IPS-NIHi11 (cell line): ENCODE measurements around the gene TMPRSS3.
"Not testable (repeated sequence)": the region's sequence is repeated elsewhere in the genome, so short reads cannot be mapped to it uniquely, and the experiment has no call there.

Experiments
- DNase-seq: peaks from one replicate; pipeline ENCODE4 v3.0.0; 2012; ENCODE audit warnings: mixed read lengths, low spot score

TMPRSS3 gene

GRCh38 chr21:42427809-42428419 is 32.1 kb upstream of the TMPRSS3 start:
- no peak for DNase-seq

- DNase-seq: no peak
Measured at GRCh38 chr21:42426876-42427480, 31.1 kb upstream of the TMPRSS3 start.

DNA sequence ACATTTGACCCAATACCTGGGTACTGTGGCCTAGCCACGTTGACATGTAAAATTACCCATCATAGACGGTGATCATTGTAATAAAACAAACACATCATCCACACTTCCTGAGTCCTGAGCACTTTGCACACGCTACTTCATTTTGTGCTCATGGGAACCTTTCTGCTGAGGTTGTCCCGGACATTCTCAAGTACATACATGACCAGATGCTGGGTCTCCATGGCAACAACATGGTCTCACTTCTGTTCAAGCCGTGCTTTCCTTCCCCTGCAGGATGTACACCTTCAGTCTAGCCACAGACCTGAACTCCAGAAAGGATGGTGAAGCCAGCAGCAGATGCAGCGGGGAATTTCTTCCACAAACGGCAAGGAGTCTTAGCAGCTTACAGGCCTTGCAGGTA is 30.6 kb upstream of the TMPRSS3 start:
- no peak for DNase-seq

DNA sequence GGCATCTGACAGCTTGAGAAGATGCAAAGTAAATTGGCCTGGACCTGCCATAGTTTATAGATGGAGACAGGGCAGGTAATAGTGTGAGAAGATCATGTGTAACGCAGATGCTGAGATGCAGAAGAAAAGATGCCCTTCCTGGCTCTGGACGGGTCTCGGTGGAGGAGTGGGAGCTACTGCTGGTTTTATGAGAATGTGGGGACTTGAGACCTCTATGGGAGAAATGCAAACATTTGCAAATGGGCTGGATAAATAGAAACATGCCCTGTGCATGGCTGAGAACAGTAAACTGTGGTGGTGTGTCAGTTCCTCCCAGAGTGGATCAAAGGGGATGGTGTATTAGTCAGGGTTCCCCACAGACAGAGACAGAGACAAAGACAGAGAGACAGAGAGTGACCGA is 29.7 kb upstream of the TMPRSS3 start:
- no peak for DNase-seq

DNA sequence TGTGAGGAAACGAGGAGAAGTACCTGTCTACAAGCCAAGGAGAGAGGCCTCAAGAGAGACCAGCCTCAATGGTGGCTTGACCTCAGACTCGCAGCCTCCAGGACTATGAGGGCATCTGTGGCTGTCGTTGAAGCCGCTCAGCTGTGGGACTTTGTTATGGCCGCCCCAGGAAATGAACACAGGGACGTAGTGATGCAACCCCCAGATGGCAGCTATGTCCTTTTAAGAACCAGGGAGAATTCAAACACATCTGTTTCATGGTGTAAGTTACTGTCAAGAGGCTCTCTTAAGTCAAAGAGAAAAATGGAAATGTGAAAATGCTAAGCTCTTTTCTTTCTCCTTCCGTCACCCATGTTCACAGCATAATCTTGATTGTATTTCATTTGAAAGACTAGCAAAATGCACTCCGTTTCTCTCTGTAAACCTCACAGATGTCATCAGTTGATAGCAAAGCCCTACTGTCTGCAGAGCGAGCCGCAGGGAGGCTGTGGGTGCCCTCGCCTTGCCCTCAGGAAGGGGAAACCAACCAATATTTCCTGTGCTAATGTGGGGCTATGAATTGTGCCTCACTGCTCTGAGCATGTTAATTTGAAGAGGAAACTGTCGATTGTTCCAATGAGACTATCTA is 29.2 kb upstream of the TMPRSS3 start:
- no peak for DNase-seq

GRCh38 chr21:42423685-42424084 is 27.8 kb upstream of the TMPRSS3 start:
- no peak for DNase-seq

GRCh38 chr21:42423197-42423675 is 27.4 kb upstream of the TMPRSS3 start:
- DNase-seq: no peak

- no peak for DNase-seq
Measured at GRCh38 chr21:42421018-42421793, 25.4 kb upstream of the TMPRSS3 start.

DNA sequence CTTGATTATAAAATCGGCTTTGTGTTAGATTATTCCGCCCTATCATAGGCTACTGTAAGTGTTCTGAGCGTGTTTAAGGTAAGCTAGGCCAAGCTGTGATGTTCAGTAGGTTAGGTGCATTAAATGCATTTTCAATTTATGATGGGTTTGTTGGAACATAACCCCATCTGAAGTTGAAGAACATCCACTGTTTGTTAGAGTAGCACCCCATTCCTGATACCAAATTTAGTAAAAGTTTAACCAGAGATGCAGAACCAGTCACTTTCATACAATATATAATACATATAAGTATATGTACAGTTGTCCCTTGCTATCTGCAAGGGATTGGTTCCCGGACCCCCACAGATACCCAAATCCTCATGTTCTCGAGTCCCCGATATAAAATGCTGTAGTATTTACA is 24.0 kb upstream of the TMPRSS3 start:
- no peak for DNase-seq

GRCh38 chr21:42418886-42419285 is 23.0 kb upstream of the TMPRSS3 start:
- DNase-seq: no peak

DNA sequence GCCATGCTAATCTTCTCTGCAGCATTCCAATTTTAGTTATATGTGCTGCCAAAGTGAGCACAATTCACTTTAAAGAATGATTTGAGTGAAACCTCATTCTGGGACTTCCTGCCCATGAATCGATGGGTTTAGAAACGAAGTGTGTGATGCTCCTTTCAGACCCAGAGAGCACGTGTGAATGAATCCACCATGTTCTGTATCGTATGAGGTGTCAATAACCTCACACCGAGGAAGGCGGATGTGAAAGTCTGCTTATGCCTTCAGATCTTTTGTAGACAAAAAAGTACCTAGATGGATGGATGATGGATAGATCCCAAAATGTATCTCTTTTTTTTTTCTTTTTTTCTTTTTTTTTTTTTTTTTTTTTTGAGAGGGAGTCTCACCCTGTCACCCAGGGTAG is 21.7 kb upstream of the TMPRSS3 start:
- DNase-seq: no peak

GRCh38 chr21:42414928-42415769 is 19.3 kb upstream of the TMPRSS3 start:
- peak; percentile 50 for DNase-seq

GRCh38 chr21:42414553-42414927 is 18.7 kb upstream of the TMPRSS3 start:
- DNase-seq: no peak

DNA sequence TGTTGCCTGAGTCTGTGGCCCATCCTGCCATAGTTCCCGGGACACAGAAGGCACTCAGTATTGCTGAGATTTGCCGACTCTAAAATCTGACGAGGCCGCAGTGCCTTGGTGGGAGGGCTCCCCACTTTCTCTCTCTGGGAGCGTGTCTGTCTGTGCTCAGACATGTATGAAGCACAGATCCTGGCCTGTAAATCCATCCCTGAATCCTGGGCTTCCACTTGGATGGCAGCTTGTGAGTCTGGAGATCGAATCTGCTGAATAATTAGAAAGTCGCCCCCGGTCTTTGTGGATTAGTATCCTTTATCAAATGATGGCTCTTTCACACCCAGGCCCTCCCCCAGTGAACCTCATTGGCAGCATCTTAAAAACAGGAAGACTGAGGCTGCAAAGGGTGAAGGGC is 18.2 kb upstream of the TMPRSS3 start:
- no peak for DNase-seq

- no peak for DNase-seq
Measured at GRCh38 chr21:42413500-42413899, 17.6 kb upstream of the TMPRSS3 start.

DNA sequence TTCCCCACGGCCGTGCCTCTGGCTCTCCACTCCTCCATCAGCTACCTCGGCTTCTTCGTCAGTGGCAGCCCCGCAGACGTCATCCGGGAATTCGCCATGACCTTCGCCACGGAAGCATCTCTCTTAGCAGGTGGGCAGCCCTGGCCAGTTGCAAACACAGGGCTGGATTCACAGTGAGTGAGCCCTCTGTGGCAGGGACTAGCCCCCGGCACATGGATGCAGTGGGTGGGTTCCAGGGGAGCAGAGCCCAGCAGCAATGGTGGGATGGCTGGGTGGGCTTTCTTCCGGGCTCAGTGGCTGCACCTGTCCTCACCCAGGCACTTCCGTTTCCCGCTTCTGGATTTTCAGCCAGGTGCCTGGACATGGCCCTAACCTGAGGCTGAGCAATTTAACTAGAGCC is 17.2 kb upstream of the TMPRSS3 start:
- no peak for DNase-seq

DNA sequence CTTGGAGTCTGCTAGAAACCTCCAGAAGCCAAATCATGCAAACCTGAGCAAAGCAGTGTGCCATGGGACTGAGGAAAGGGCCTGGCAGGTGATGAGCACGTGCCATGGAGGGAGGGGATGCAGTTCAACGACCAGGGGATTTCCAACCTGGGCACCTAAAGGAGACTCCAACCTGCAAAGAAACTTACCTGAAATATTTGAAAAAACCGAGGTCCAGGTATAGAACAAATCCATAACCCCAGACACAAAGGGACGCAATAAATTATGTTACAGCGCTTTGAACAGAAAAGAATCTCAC is 16.7 kb upstream of the TMPRSS3 start:
- no peak for DNase-seq

GRCh38 chr21:42411891-42412635 is 16.2 kb upstream of the TMPRSS3 start:
- DNase-seq: peak; percentile 41

DNA sequence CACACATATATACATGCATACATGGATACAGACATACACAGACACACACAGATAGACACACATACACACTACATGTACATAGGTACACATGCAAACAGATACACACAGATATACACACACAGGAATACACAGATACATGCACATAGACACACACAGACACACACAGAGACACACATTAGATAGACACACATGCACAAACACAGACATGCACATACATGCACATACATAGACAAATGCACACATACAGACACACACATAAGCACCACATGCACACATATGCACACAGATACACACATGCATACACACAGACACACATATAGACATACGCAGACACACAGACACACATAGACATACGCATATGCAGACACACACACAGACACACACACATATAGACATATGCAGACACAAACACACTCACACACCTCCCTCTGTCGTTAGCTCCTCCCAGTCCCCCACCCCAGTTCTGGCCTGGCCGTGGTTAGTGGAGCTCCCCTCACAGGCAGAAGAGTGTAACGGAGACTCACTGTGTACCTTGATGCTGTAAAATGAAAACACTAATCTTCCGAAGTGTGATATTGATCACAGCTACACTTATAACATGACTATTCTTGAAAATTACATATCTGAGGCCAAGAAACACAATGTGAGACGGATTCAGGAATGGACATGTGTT is 15.5 kb upstream of the TMPRSS3 start:
- peak; percentile 72 for DNase-seq

GRCh38 chr21:42409366-42409765 is 13.5 kb upstream of the TMPRSS3 start:
- no peak for DNase-seq

- not testable (repeated sequence) for DNase-seq
Measured at GRCh38 chr21:42408718-42409117, 12.9 kb upstream of the TMPRSS3 start.
